HEK293 (cell line): ENCODE data around the gene CCR3.

Experiments used
- CTCF ChIA-PET: fragments of 350-600 bp; formaldehyde crosslinking; extraction: SDS; loops from one replicate; lab custom pipeline; 2021; ENCODE audit warnings: antibody characterized with exemption; lab: Yijun Ruan, JAX
- POLR2A ChIA-PET: fragments of 300-600 bp; formaldehyde crosslinking; extraction: SDS; loops from one replicate; lab custom pipeline; 2020; ENCODE audit warnings: antibody characterized with exemption, inconsistent platforms; lab: Yijun Ruan, JAX
- H3K27ac ChIP-seq: fragments of 200-500 bp; sonication (Bioruptor generic); 2 replicates; pipeline ENCODE4 v1.5.1; 2014; ENCODE audit warnings: low read depth, low read length, control low read depth, inconsistent platforms; ENCODE audit errors: extremely low read depth
- H3K36me3 ChIP-seq, 2 experiments: fragments of 200-500 bp in 1 of 2; sonication (Bioruptor generic) in 1 of 2; 1 replicate in 1 of 2; 2 replicates in 1 of 2; pipeline ENCODE4 v1.5.1; 2014 to 2017; ENCODE audit warnings: inconsistent platforms in 2 of 2, low read length in 2 of 2; ENCODE audit not compliant: control insufficient read depth in 2 of 2, insufficient read depth in 1 of 2
- H3K4me1 ChIP-seq: fragments of 200-500 bp; sonication (Bioruptor generic); 2 replicates; pipeline ENCODE4 v1.5.1; 2014; ENCODE audit warnings: mild to moderate bottlenecking, low read length, inconsistent platforms; ENCODE audit not compliant: control insufficient read depth, insufficient read depth
- H3K4me3 ChIP-seq: 2 replicates; pipeline ENCODE4 v1.5.1; 2011; ENCODE audit warnings: low read depth, mild to moderate bottlenecking, control low read depth, low read length, moderate library complexity
- H3K9me3 ChIP-seq: fragments of 200-500 bp; sonication (Bioruptor generic); 2 replicates; pipeline ENCODE4 v1.5.1; 2014; ENCODE audit warnings: low read depth, low read length, inconsistent platforms; ENCODE audit not compliant: control insufficient read depth, insufficient read depth
- BCL11A ChIP-seq: fragments of 450-650 bp; formaldehyde crosslinking; IDR thresholded peaks from 2 replicates; pipeline ENCODE4 v1.5.1; 2016; ENCODE audit warnings: low read depth, missing biosample characterization, missing genetic modification characterization
- KLF16 ChIP-seq: fragments of 450-650 bp; formaldehyde crosslinking; IDR thresholded peaks from 2 replicates; pipeline ENCODE4 v1.5.1; 2017; ENCODE audit warnings: missing biosample characterization, missing genetic modification characterization
- KLF8 ChIP-seq: fragments of 450-650 bp; formaldehyde crosslinking; IDR thresholded peaks from 2 replicates; pipeline ENCODE4 v1.5.1; 2016; ENCODE audit warnings: missing biosample characterization, missing genetic modification characterization
- MZF1 ChIP-seq: fragments of 450-650 bp; formaldehyde crosslinking; IDR thresholded peaks from 2 replicates; pipeline ENCODE4 v1.5.1; 2017; ENCODE audit warnings: missing biosample characterization, missing genetic modification characterization, borderline replicate concordance
- OSR2 ChIP-seq: fragments of 450-650 bp; formaldehyde crosslinking; IDR thresholded peaks from 2 replicates; pipeline ENCODE4 v1.5.1; 2016; ENCODE audit warnings: missing biosample characterization, missing genetic modification characterization
- OVOL3 ChIP-seq: fragments of 450-650 bp; formaldehyde crosslinking; IDR thresholded peaks from 2 replicates; pipeline ENCODE4 v1.5.1; 2016; ENCODE audit warnings: missing biosample characterization, missing genetic modification characterization
- SCRT1 ChIP-seq: fragments of 450-650 bp; formaldehyde crosslinking; IDR thresholded peaks from 2 replicates; pipeline ENCODE4 v1.5.1; 2016; ENCODE audit warnings: missing biosample characterization, missing genetic modification characterization, borderline replicate concordance
- SETDB1 ChIP-seq: IDR thresholded peaks from one replicate; pipeline ENCODE4 v1.6.1; 2017; ENCODE audit warnings: mild to moderate bottlenecking, low read length, moderate library complexity, mixed read lengths; ENCODE audit not compliant: insufficient read length
- ZBTB1 ChIP-seq: fragments of 450-650 bp; formaldehyde crosslinking; IDR thresholded peaks from 2 replicates; pipeline ENCODE4 v1.5.1; 2016; ENCODE audit warnings: missing biosample characterization, missing genetic modification characterization
- ZBTB20 ChIP-seq: fragments of 450-650 bp; formaldehyde crosslinking; IDR thresholded peaks from 2 replicates; pipeline ENCODE4 v1.5.1; 2016; ENCODE audit warnings: missing biosample characterization, missing genetic modification characterization
- ZFP69B ChIP-seq: fragments of 450-650 bp; formaldehyde crosslinking; IDR thresholded peaks from 2 replicates; pipeline ENCODE4 v1.5.1; 2016; ENCODE audit warnings: missing biosample characterization, missing genetic modification characterization
- ZNF114 ChIP-seq: fragments of 450-650 bp; formaldehyde crosslinking; IDR thresholded peaks from 2 replicates; pipeline ENCODE4 v1.5.0; 2017; ENCODE audit warnings: missing biosample characterization, missing genetic modification characterization
- ZNF133 ChIP-seq: fragments of 450-650 bp; formaldehyde crosslinking; IDR thresholded peaks from 2 replicates; pipeline ENCODE4 v1.5.1; 2016; ENCODE audit warnings: missing biosample characterization, missing genetic modification characterization
- ZNF140 ChIP-seq: fragments of 450-650 bp; formaldehyde crosslinking; IDR thresholded peaks from 2 replicates; pipeline ENCODE4 v1.5.1; 2016; ENCODE audit warnings: missing biosample characterization, missing genetic modification characterization
- ZNF175 ChIP-seq: fragments of 450-650 bp; formaldehyde crosslinking; IDR thresholded peaks from 2 replicates; pipeline ENCODE4 v1.5.1; 2016; ENCODE audit warnings: missing biosample characterization, missing genetic modification characterization
- ZNF274 ChIP-seq, 2 experiments: fragments of 200-500 bp in 1 of 2; fragments of 450-650 bp in 1 of 2; sonication (Bioruptor generic) in 1 of 2; formaldehyde crosslinking in 1 of 2; IDR thresholded peaks; 2 replicates each; pipeline versions ENCODE4 v1.5.1 to v1.6.1; 2014 to 2016; ENCODE audit warnings: borderline replicate concordance in 1 of 2, inconsistent platforms in 1 of 2, low read length in 1 of 2, missing biosample characterization in 1 of 2, missing genetic modification characterization in 1 of 2
- ZNF302 ChIP-seq: fragments of 450-650 bp; formaldehyde crosslinking; IDR thresholded peaks from 2 replicates; pipeline ENCODE4 v1.5.1; 2016; ENCODE audit warnings: missing biosample characterization, missing genetic modification characterization, low read depth
- ZNF48 ChIP-seq: fragments of 450-650 bp; formaldehyde crosslinking; IDR thresholded peaks from 2 replicates; pipeline ENCODE4 v1.5.1; 2016; ENCODE audit warnings: missing biosample characterization, missing genetic modification characterization
- ZNF654 ChIP-seq: fragments of 450-650 bp; formaldehyde crosslinking; IDR thresholded peaks from 2 replicates; pipeline ENCODE4 v1.5.1; 2016; ENCODE audit warnings: low read depth, missing biosample characterization, missing genetic modification characterization
- ZNF707 ChIP-seq: fragments of 450-650 bp; formaldehyde crosslinking; IDR thresholded peaks from 2 replicates; pipeline ENCODE4 v1.5.1; 2016; ENCODE audit warnings: missing biosample characterization, missing genetic modification characterization
- TF ChIP-seq, protein P1 (sequence below): fragments of 450-650 bp; formaldehyde crosslinking; IDR thresholded peaks from 2 replicates; pipeline ENCODE4 v1.5.1; 2016; ENCODE audit warnings: missing biosample characterization, missing genetic modification characterization
- TF ChIP-seq, protein P2 (sequence below): fragments of 450-650 bp; formaldehyde crosslinking; IDR thresholded peaks from 2 replicates; pipeline ENCODE4 v1.5.1; 2016; ENCODE audit warnings: missing biosample characterization, missing genetic modification characterization
- TF ChIP-seq, protein P3 (sequence below): fragments of 450-650 bp; formaldehyde crosslinking; optimal IDR thresholded peaks from 2 replicates; pipeline ENCODE3; 2016; ENCODE audit warnings: missing biosample characterization, mild to moderate bottlenecking, missing genetic modification characterization

CCR3 gene

DNA sequence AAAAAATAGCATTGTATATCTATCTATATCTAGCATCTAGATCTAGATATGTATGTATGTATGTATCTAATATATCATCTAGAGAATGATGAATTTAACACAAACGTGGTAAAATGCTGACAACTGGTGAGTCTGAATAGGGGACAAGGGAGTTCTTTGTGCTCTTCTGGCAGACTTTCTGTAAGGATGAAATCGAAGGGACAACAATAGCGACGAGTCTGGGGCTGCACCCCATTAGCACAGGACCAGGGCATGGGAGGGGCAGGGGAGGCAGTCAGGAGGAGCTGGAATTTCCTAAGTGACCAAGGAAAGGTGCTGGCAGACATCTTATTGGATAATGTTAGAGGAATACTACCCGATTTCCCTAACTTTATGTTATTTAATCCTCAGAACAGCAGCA, 42.0 kb upstream of the CCR3 start (continued):
- TF ChIP-seq, protein P1, sequence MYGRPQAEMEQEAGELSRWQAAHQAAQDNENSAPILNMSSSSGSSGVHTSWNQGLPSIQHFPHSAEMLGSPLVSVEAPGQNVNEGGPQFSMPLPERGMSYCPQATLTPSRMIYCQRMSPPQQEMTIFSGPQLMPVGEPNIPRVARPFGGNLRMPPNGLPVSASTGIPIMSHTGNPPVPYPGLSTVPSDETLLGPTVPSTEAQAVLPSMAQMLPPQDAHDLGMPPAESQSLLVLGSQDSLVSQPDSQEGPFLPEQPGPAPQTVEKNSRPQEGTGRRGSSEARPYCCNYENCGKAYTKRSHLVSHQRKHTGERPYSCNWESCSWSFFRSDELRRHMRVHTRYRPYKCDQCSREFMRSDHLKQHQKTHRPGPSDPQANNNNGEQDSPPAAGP: no peak
- TF ChIP-seq ZNF654 (tag by site-specific recombination) (no peak), ZNF175 (tag by site-specific recombination) (no peak), ZNF114 (tag by site-specific recombination) (no peak), ZBTB20 (tag by site-specific recombination) (no peak), KLF16 (no peak), MZF1 (no peak), SETDB1 (no peak)
- TF ChIP-seq, protein P2, sequence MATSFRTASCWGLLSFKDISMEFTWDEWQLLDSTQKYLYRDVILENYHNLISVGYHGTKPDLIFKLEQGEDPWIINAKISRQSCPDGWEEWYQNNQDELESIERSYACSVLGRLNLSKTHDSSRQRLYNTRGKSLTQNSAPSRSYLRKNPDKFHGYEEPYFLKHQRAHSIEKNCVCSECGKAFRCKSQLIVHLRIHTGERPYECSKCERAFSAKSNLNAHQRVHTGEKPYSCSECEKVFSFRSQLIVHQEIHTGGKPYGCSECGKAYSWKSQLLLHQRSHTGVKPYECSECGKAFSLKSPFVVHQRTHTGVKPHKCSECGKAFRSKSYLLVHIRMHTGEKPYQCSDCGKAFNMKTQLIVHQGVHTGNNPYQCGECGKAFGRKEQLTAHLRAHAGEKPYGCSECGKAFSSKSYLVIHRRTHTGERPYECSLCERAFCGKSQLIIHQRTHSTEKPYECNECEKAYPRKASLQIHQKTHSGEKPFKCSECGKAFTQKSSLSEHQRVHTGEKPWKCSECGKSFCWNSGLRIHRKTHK (tag by site-specific recombination): no peak

GRCh38 chr3:46200790-46201189, 41.5 kb upstream of the CCR3 start:
- ChIA-PET CTCF (no interaction called here), POLR2A (no interaction called here)
- no peak overlapping the region for H3K27ac ChIP-seq
- no peak for TF ChIP-seq ZNF133 (tag by site-specific recombination)
- H3K4me1 ChIP-seq: no peaks in the 10 kb centered on the region
- no peak overlapping the region for H3K4me3 ChIP-seq
- no peaks in the 10 kb centered on the region for H3K36me3 ChIP-seq
- no peaks in the 10 kb centered on the region for H3K9me3 ChIP-seq

GRCh38 chr3:46202535-46202934, 39.7 kb upstream of the CCR3 start:
- H3K4me3 ChIP-seq: no peak overlapping the region
- TF ChIP-seq KLF8 (tag by site-specific recombination): no peak
- no peak for TF ChIP-seq ZNF302
- TF ChIP-seq ZNF707 (tag by site-specific recombination): no peak
- H3K36me3 ChIP-seq: no peaks in the 10 kb centered on the region
- ChIA-PET POLR2A (no interaction called here), CTCF (no interaction called here)
- H3K4me1 ChIP-seq: no peaks in the 10 kb centered on the region
- H3K27ac ChIP-seq: no peak overlapping the region
- H3K9me3 ChIP-seq: no peaks in the 10 kb centered on the region

DNA sequence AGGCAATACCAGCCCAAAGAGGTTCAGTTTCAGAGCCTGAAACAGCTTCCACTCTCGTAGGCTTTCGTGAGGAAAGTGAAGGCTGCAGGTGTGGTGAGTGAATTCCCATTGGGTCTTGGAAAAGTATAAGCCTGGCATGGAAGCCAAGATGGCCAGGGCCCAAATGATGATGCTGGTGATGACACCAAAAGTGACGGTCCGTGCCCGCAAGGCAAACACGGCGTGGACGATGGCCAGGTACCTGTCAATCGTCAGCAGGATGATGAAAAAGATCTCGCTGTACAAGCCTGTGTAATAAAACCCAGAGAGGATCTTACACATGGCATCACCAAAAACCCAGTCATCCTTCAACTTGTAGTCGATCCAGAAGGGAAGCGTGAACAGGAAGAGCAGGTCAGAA, 38.6 kb upstream of the CCR3 start:
- no peak for TF ChIP-seq ZNF140 (tag by site-specific recombination)
- no peak for TF ChIP-seq ZBTB1 (tag by site-specific recombination)
- TF ChIP-seq OSR2 (tag by site-specific recombination): no peak

GRCh38 chr3:46205286-46205960, 36.8 kb upstream of the CCR3 start:
- CTCF ChIA-PET: no interaction called here
- no peaks in the 10 kb centered on the region for H3K36me3 ChIP-seq
- no peaks in the 10 kb centered on the region for H3K9me3 ChIP-seq
- H3K4me3 ChIP-seq: no peak overlapping the region
- H3K4me1 ChIP-seq: no peaks in the 10 kb centered on the region
- no peak overlapping the region for H3K27ac ChIP-seq
- POLR2A ChIA-PET: no interaction called here
- TF ChIP-seq, protein P3, sequence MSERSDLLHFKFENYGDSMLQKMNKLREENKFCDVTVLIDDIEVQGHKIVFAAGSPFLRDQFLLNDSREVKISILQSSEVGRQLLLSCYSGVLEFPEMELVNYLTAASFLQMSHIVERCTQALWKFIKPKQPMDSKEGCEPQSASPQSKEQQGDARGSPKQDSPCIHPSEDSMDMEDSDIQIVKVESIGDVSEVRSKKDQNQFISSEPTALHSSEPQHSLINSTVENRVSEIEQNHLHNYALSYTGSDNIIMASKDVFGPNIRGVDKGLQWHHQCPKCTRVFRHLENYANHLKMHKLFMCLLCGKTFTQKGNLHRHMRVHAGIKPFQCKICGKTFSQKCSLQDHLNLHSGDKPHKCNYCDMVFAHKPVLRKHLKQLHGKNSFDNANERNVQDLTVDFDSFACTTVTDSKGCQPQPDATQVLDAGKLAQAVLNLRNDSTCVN (tag by site-specific recombination): no peak
- TF ChIP-seq OVOL3 (tag by site-specific recombination) (no peak), ZNF274 (IDR thresholded peaks at IDR 0.05; ENCODE audit: low read length) (no peak), ZNF274 (tag by site-specific recombination; IDR thresholded peaks at IDR 0.05; ENCODE audit: borderline replicate concordance) (no peak), ZNF48 (tag by site-specific recombination) (no peak), SCRT1 (tag by site-specific recombination) (no peak), BCL11A (tag by site-specific recombination) (no peak), ZFP69B (tag by site-specific recombination) (no peak)

More for the DNA sequence above, 38.6 kb upstream of the CCR3 start:
- ChIA-PET POLR2A (no interaction called here), CTCF (no interaction called here)
- no peak overlapping the region for H3K27ac ChIP-seq
- no peaks in the 10 kb centered on the region for H3K9me3 ChIP-seq
- H3K4me3 ChIP-seq: no peak overlapping the region
- no peaks in the 10 kb centered on the region for H3K36me3 ChIP-seq
- no peaks in the 10 kb centered on the region for H3K4me1 ChIP-seq
